ENCODE measurements around the gene HAO1. TPM values are rescaled to one million over a fixed set of nuclear protein-coding genes. Genes with fewer than 3 reads are reported as not detected.
"Not testable (repeated sequence)": the region's sequence is repeated elsewhere in the genome, so short reads cannot be mapped to it uniquely, and the experiment has no call there.

The HAO1 gene
- total and polyA plus RNA-seq, 2 donors (not counting 3 experiments of a cell fraction or from before 2014, with no cell fraction given), result not detected

DNA sequence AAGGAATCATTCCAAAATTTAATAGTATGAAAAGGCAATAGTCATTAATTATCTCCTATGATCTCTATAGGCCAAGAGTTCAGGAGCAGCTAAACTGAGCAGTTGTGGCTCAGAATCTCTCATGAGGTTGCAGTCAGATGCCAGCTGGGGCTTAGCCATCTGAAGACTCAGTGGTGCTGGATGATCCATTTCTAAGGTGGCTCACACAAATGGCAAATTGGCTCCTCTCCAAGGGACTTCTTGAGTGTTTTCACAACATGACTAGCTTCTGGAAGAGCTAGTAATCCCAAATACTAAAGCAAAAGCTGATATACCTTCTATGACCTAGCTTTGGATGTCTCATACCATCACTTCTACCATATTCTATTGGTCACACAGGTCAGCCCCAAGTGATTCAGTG lies 104.2 kb downstream of the HAO1 start:
- dilution Hi-C loops (cut with MboI; ENCODE audit: extremely low pct_ligation_motif_present, low sequenced_read_pairs) (no loop called here), intact Hi-C loops (cut with micrococcal nuclease) (no loop called here)
- FAIRE-seq (no peak), DNase-seq (ENCODE audit: low read depth, low spot score) (no peak)
- Histone ChIP-seq H3K79me2 (ENCODE audit: control insufficient read depth, insufficient read depth, low read length) (no peaks in the 10 kb centered on the region), H2AFZ (ENCODE audit: low read depth, low read length) (no peak overlapping the region), H3K4me3 (replicated peaks in 1 of 3; ENCODE audit: insufficient read depth in 1 of 3, low read depth in 1 of 3, low read length in 3 of 3) (no peak overlapping the region), H3K4me1 (ENCODE audit: control insufficient read depth, extremely low read depth, insufficient read depth, low read length) (peaks cover 6% of the 10 kb centered on the region), H3K27me3 (ENCODE audit: control insufficient read depth in 2 of 2, insufficient read depth in 2 of 2, low read length in 2 of 2) (no peaks in the 10 kb centered on the region), H3K9ac (replicated peaks; ENCODE audit: extremely low read depth, insufficient read depth, low read length) (no peak overlapping the region), H3K9me3 (replicated peaks; ENCODE audit: control insufficient read depth, insufficient read depth, low read length) (no peaks in the 10 kb centered on the region), H4K20me1 (replicated peaks; ENCODE audit: control insufficient read depth, extremely low read depth, insufficient read depth, low read length) (no peaks in the 10 kb centered on the region), H3K9me1 (replicated peaks; ENCODE audit: control insufficient read depth, extremely low read depth, insufficient read depth, low read length) (no peaks in the 10 kb centered on the region), H3K36me3 (ENCODE audit: control insufficient read depth in 2 of 2, extremely low read depth in 1 of 2, insufficient read depth in 2 of 2, low read length in 2 of 2) (no peaks in the 10 kb centered on the region), H3K4me2 (ENCODE audit: insufficient read depth, low read length) (no peak overlapping the region), H3K27ac (ENCODE audit: insufficient read depth, low read depth, low read length) (no peak overlapping the region)
- BruUV-seq (replicated peaks), result no TSS peak
- ChIA-PET CTCF (no interaction called here), POLR2A (no interaction called here)
- no peak for TF ChIP-seq EZH2 (IDR thresholded peaks at IDR 0.05; ENCODE audit: borderline replicate concordance, low read depth, low read length, severe bottlenecking)

DNA sequence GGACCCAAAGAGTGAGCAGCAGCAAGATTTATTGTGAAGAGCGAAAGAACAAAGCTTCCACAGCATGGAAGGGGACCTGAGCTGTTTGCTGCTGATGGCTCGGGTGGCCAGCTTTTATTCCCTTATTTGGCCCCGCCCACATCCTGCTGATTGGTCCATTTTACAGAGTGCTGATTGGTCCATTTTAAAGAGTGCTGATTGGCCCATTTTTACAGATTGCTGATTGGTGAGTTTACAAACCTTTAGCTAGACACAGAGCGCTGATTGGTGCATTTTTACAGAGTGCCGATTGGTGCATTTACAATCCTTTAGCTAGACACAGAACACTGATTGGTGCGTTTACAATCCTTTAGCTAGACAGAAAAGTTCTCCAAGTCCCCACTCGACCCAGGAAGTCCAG lies 105.8 kb downstream of the HAO1 start:
- BruUV-seq (replicated peaks); H3K4me2 ChIP-seq (ENCODE audit: insufficient read depth, low read length); H3K9me3 ChIP-seq (replicated peaks; ENCODE audit: control insufficient read depth, insufficient read depth, low read length); DNase-seq (ENCODE audit: low read depth, low spot score); FAIRE-seq; H2AFZ ChIP-seq (ENCODE audit: low read depth, low read length); H3K9me1 ChIP-seq (replicated peaks; ENCODE audit: control insufficient read depth, extremely low read depth, insufficient read depth, low read length); H3K9ac ChIP-seq (replicated peaks; ENCODE audit: extremely low read depth, insufficient read depth, low read length); H3K27ac ChIP-seq (ENCODE audit: insufficient read depth, low read depth, low read length); intact Hi-C loops (cut with micrococcal nuclease); POLR2A ChIA-PET; H3K27me3 ChIP-seq (ENCODE audit: control insufficient read depth in 2 of 2, insufficient read depth in 2 of 2, low read length in 2 of 2); CTCF ChIA-PET; H3K79me2 ChIP-seq (ENCODE audit: control insufficient read depth, insufficient read depth, low read length); H3K4me3 ChIP-seq (replicated peaks in 1 of 3; ENCODE audit: insufficient read depth in 1 of 3, low read depth in 1 of 3, low read length in 3 of 3); H4K20me1 ChIP-seq (replicated peaks; ENCODE audit: control insufficient read depth, extremely low read depth, insufficient read depth, low read length); H3K4me1 ChIP-seq (ENCODE audit: control insufficient read depth, extremely low read depth, insufficient read depth, low read length); H3K36me3 ChIP-seq (ENCODE audit: control insufficient read depth in 2 of 2, extremely low read depth in 1 of 2, insufficient read depth in 2 of 2, low read length in 2 of 2); dilution Hi-C loops (cut with MboI; ENCODE audit: extremely low pct_ligation_motif_present, low sequenced_read_pairs): not testable (repeated sequence)

Small RNA genes lying within 50 kb of the gene (small RNA-seq; reads per million reads assigned to genes)
- not detected for gene AL021879.1 (ENCODE audit: insufficient read depth, insufficient read length, low read depth, low replicate concordance)

Other genes with a start within 250 kb of the HAO1 start
- 26.9 and 30.3 TPM in 2 replicates for gene TMX4, start 79.3 kb upstream of the HAO1 start, total RNA-seq
- gene TMX4, start 79.3 kb upstream of the HAO1 start, polyA plus RNA-seq, result 5.4 and 6.5 TPM in 2 replicates
- gene PLCB1, start 191.8 kb upstream of the HAO1 start, total RNA-seq, result 38.6 and 53.4 TPM in 2 replicates
- 5.7 and 10.2 TPM in 2 replicates for gene PLCB1, start 191.8 kb upstream of the HAO1 start, polyA plus RNA-seq

Measured in endothelial cell of umbilical vein (primary cell).